Measurements from ENCODE around the gene DPP6. TPM values are rescaled to one million over a fixed set of nuclear protein-coding genes. Genes with fewer than 3 reads are reported as not detected.
A peak's percentile ranks its signal among the peaks of the same experiment; 100 is the strongest.

Gene DPP6
- total and polyA plus RNA-seq, 8 donors: 1.0 to 11.2 (median 2.6) TPM

GRCh38 chr7:154875297-154875696 is 823.1 kb downstream of the DPP6 start:
- ATAC-seq: no peak
- WGBS, 2 donors: 83 to 88% methylated on average over 13 of the region's 13 CpGs
- H3K27ac ChIP-seq: no peak overlapping the region
- no peaks in the 10 kb centered on the region for H3K36me3 ChIP-seq
- no peaks in the 10 kb centered on the region for H3K27me3 ChIP-seq
- intact Hi-C loops (cut with DNase I): no loop called here
- H3K9me3 ChIP-seq: no peaks in the 10 kb centered on the region
- FAIRE-seq: no peak
- no peaks in the 10 kb centered on the region for H3K4me1 ChIP-seq
- H3K4me3 ChIP-seq: no peak overlapping the region
- TF ChIP-seq CTCF (IDR thresholded peaks at IDR 0.05): no peak
- no peak for DNase-seq

- Histone ChIP-seq H3K9me3 (no peaks in the 10 kb centered on the region), H3K27ac (no peak overlapping the region), H3K27me3 (no peaks in the 10 kb centered on the region), H3K36me3 (no peaks in the 10 kb centered on the region), H3K4me3 (no peak overlapping the region), H3K4me1 (no peaks in the 10 kb centered on the region)
- TF ChIP-seq CTCF (IDR thresholded peaks at IDR 0.05): no peak
- no peak for FAIRE-seq
- 72 to 76% methylated on average over 5 of the region's 5 CpGs for WGBS, 2 donors
- no peak for ATAC-seq
- no peak for DNase-seq
- intact Hi-C loops (cut with DNase I): no loop called here
Measured at GRCh38 chr7:154876516-154876915, 824.3 kb downstream of the DPP6 start.

DNA sequence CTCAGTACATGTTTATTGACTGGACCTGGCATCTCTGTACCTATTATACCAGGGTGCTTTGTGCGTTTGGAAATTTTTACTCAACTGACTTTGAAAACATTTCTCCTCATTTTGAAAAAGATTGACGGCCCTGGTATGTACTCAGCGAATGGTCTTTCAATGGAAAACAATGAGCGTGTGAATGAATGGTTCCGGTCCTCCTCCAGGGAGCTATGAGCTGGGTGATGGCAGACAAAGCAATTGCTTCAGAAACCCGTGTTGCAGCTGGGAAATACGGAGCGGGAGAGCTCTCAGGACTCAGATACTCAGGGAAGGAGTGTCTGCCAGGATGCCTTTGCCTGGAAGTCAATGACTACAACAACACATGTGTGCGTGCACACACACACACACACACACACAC is 824.8 kb downstream of the DPP6 start:
- Histone ChIP-seq H3K4me3 (no peak overlapping the region), H3K27ac (no peak overlapping the region), H3K27me3 (no peaks in the 10 kb centered on the region), H3K9me3 (no peaks in the 10 kb centered on the region), H3K36me3 (no peaks in the 10 kb centered on the region), H3K4me1 (no peaks in the 10 kb centered on the region)
- ATAC-seq (no peak), DNase-seq (no peak), FAIRE-seq (no peak)
- intact Hi-C loops (cut with DNase I): no loop called here
- WGBS, 2 donors: 76 to 77% methylated on average over 9 of the region's 9 CpGs
- no peak for TF ChIP-seq CTCF (IDR thresholded peaks at IDR 0.05)

GRCh38 chr7:154879629-154880028 is 827.4 kb downstream of the DPP6 start:
- DNase-seq (no peak), ATAC-seq (peak in 1 of 4 donors; percentile 29), FAIRE-seq (no peak)
- intact Hi-C loops (cut with DNase I): no loop called here
- no peak overlapping the region for H3K4me3 ChIP-seq
- no peak for TF ChIP-seq CTCF (IDR thresholded peaks at IDR 0.05)
- 65 to 76% methylated on average over 11 of the region's 11 CpGs for WGBS, 2 donors
- no peaks in the 10 kb centered on the region for H3K9me3 ChIP-seq
- no peak overlapping the region for H3K27ac ChIP-seq
- no peaks in the 10 kb centered on the region for H3K36me3 ChIP-seq
- no peaks in the 10 kb centered on the region for H3K27me3 ChIP-seq
- H3K4me1 ChIP-seq: no peaks in the 10 kb centered on the region

GRCh38 chr7:154880513-154880912 is 828.3 kb downstream of the DPP6 start:
- FAIRE-seq (no peak), DNase-seq (no peak), ATAC-seq (no peak)
- H3K27me3 ChIP-seq: no peaks in the 10 kb centered on the region
- no peak overlapping the region for H3K27ac ChIP-seq
- no peaks in the 10 kb centered on the region for H3K36me3 ChIP-seq
- WGBS, 2 donors: 83 to 87% methylated on average over 9 of the region's 9 CpGs
- no peaks in the 10 kb centered on the region for H3K9me3 ChIP-seq
- no peaks in the 10 kb centered on the region for H3K4me1 ChIP-seq
- H3K4me3 ChIP-seq: no peak overlapping the region
- intact Hi-C loops (cut with DNase I): no loop called here
- no peak for TF ChIP-seq CTCF (IDR thresholded peaks at IDR 0.05)
